ENCODE measurements around the gene SLK. TPM values are rescaled to one million over a fixed set of nuclear protein-coding genes. Genes with fewer than 3 reads are reported as not detected.

Gene SLK
- total RNA-seq, 6 experiments from 2014 or later, result 7.9 to 16.3 (median 13.0) TPM

DNA sequence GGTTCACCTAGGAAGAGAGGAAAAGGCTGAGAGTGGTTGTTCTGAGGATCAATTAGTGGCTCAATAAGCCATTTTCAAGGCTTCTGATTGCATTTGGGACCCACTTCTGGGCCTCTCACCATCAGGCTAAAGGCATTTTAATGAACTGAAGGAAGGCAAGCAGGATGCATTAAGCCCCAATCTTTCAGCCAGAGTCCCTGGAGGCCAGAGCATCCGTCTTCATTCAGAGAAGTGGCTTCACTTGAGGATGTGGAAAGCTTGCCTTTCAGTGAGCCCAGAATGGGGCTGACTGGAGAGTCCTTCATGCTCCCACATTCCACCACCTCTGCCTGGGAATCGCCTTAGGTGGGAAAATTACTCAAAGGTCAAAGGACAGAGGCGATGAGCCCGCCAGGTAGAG is 76.9 kb downstream of the SLK start:
- Histone ChIP-seq H3K27me3 (no peaks in the 10 kb centered on the region), H3K9me3 (no peaks in the 10 kb centered on the region), H3K27ac (no peak overlapping the region), H3K4me3 (no peak overlapping the region), H3K36me3 (no peaks in the 10 kb centered on the region), H3K4me1 (no peaks in the 10 kb centered on the region)
- TF ChIP-seq POLR2A (IDR thresholded peaks at IDR 0.05), result no peak
- TF ChIP-seq, protein P1, sequence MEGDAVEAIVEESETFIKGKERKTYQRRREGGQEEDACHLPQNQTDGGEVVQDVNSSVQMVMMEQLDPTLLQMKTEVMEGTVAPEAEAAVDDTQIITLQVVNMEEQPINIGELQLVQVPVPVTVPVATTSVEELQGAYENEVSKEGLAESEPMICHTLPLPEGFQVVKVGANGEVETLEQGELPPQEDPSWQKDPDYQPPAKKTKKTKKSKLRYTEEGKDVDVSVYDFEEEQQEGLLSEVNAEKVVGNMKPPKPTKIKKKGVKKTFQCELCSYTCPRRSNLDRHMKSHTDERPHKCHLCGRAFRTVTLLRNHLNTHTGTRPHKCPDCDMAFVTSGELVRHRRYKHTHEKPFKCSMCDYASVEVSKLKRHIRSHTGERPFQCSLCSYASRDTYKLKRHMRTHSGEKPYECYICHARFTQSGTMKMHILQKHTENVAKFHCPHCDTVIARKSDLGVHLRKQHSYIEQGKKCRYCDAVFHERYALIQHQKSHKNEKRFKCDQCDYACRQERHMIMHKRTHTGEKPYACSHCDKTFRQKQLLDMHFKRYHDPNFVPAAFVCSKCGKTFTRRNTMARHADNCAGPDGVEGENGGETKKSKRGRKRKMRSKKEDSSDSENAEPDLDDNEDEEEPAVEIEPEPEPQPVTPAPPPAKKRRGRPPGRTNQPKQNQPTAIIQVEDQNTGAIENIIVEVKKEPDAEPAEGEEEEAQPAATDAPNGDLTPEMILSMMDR (IDR thresholded peaks at IDR 0.05), result no peak
- DNase-seq (no peak), ATAC-seq (no peak)
- intact Hi-C loops (cut with DNase I), result loop anchor here in 1 of 2 donors (10.0 kb wide), 1 partner anchor 171 kb away; no protein-coding TSS in a partner anchor
- WGBS (ENCODE audit: insufficient coverage, low coverage, low lambda C conversion rate, missing lambda C conversion rate), result 76% methylated on average over 4 of the region's 4 CpGs

DNA sequence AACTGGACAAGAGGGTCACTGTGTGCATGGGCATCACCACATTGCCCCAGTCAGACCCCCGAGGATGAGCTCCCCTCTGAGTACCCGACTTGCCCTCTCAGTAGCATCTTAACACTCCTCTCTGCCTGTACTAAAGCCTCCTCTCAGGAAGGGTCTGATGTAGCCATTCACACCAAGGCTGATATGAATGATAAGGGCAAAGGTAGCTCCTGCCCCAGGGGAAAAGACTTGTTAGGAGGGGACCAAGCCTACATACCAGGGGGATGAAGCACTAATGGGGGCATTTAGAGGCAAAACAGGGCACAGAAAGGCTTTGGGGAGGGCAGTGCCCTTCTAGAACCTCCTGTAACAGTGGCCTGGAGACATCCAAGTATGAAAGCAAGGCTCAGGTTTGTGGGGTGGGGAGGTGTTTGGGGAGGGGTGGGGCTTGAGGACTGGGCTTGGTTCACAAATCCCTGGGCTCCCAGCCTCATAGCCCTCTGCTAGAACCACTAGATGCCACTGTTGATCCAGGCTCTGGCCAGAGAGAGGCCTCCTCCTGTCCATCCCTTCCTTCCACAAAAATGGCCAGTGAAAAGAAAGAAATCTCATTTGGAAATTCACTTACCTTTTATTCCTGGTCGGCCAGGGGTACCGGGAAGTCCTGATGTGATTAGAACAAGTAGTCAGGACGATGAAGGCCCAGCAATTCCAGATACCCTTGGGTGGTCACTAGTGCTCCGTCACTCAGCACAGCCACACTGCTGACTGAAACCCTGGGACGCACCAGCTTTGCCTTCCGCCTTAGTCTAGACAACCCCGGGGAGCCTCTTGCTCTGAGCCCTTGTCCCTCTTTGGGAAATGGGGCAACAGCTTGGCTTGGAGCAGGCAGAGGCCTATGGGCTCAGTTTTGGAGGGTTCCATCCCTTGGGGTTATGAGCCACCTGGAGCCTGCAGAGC is 78.5 kb downstream of the SLK start:
- WGBS (ENCODE audit: insufficient coverage, low coverage, low lambda C conversion rate, missing lambda C conversion rate), result 52% methylated on average over 6 of the region's 9 CpGs
- no peak for TF ChIP-seq POLR2A (IDR thresholded peaks at IDR 0.05)
- TF ChIP-seq, protein P1 (IDR thresholded peaks at IDR 0.05), result peak; percentile 54 to 70 (median 68)
- H3K9me3 ChIP-seq, result no peaks in the 10 kb centered on the region
- H3K27me3 ChIP-seq, result no peaks in the 10 kb centered on the region
- H3K27ac ChIP-seq, result no peak overlapping the region
- no peak overlapping the region for H3K4me3 ChIP-seq
- ATAC-seq (peak; percentile 87 to 99 (median 93)), DNase-seq (peak in 2 of 3 donors; percentile 47 to 66)
- intact Hi-C loops (cut with DNase I), result loop anchor here in 1 of 2 donors (10.0 kb wide), 1 partner anchor 169 kb away; no protein-coding TSS in a partner anchor
- no peaks in the 10 kb centered on the region for H3K4me1 ChIP-seq
- H3K36me3 ChIP-seq, result no peaks in the 10 kb centered on the region

DNA sequence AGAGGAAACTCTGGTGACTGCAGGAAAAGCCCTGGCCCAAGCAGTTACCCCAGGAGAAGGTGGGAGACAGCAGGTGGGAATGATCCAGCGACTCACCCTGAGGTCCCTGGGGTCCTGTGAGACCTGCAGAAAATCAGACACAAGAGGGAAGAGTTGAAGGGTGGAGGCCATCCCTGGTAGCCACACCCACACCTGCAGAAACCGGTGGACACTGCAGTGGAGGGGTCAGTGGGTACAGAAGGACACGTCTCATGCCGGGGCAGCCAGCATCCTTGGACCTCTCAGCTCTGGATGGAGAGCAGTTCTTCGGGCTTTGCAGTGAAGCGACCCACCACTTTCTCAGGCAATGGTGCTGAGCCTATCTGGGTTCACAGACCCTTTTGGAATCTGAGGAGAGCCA is 79.7 kb downstream of the SLK start:
- H3K9me3 ChIP-seq, result no peaks in the 10 kb centered on the region
- H3K27me3 ChIP-seq, result no peaks in the 10 kb centered on the region
- no peak overlapping the region for H3K27ac ChIP-seq
- no peaks in the 10 kb centered on the region for H3K36me3 ChIP-seq
- WGBS (ENCODE audit: insufficient coverage, low coverage, low lambda C conversion rate, missing lambda C conversion rate), result no CpG with 5 or more reads among the region's 6 CpGs
- intact Hi-C loops (cut with DNase I), result loop anchor here in 1 of 2 donors (10.0 kb wide), 1 partner anchor 168 kb away; no protein-coding TSS in a partner anchor
- no peak for TF ChIP-seq POLR2A (IDR thresholded peaks at IDR 0.05)
- TF ChIP-seq, protein P1 (IDR thresholded peaks at IDR 0.05), result no peak
- ATAC-seq (no peak), DNase-seq (no peak)
- H3K4me3 ChIP-seq, result no peak overlapping the region
- no peaks in the 10 kb centered on the region for H3K4me1 ChIP-seq

DNA sequence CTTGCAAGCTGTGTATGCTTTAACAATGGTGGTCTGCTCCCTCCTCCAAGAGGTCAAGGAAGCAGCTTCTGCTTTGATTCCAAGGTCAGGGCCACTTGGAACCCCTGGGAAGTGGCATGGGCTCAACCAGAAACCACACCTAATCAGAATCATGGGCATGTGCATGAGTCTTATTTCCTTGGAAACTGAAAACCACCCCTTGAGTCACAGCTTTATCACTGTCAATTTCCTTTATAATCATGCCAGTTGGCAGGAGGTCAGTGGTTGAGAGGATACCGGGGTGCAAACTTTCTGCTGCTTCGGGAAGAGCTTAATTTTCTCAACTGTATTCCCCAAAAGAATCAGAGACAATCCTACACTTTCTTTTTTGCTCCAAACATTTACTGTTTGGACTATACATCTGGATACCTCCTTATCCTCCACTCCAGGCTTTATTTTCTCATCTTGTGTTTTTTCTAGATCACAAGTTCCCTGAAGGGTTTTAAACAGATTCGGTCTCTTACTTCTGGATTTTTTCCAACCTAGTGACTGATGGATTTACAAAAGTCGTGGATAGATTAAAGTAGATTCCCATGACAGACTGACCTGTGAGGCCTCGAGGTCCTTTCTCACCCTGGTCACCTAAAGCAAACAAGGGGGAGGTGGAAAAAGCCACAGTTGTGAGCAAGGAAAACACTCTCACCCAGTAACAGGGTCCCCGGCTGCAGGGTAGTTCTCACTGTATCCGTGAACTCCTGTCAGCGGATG is 82.7 kb downstream of the SLK start:
- WGBS (ENCODE audit: insufficient coverage, low coverage, low lambda C conversion rate, missing lambda C conversion rate), result 53% methylated on average over 8 of the region's 8 CpGs
- Histone ChIP-seq H3K9me3 (no peaks in the 10 kb centered on the region), H3K36me3 (no peaks in the 10 kb centered on the region), H3K27ac (no peak overlapping the region), H3K27me3 (no peaks in the 10 kb centered on the region), H3K4me1 (no peaks in the 10 kb centered on the region), H3K4me3 (no peak overlapping the region)
- DNase-seq (no peak), ATAC-seq (peak in 1 of 4 donors; percentile 12)
- intact Hi-C loops (cut with DNase I), result loop anchor here in 1 of 2 donors (10.0 kb wide), 1 partner anchor 165 kb away; no protein-coding TSS in a partner anchor
- TF ChIP-seq, protein P1 (IDR thresholded peaks at IDR 0.05), result no peak
- TF ChIP-seq POLR2A (IDR thresholded peaks at IDR 0.05), result no peak
